NCI-H526 (cell line): ENCODE results near the gene IFI44L.

Source experiments
- DNase-seq, 2 experiments: peaks; one replicate each; lab custom pipeline; 2025; lab: John Stamatoyannopoulos, UW

IFI44L gene

GRCh38 chr1:78619803-78620579, at the start of gene IFI44L:
TSS of gene IFI44L (plus strand) at chr1:78620448. CDS start at chr1:78627916, 7,468 bp downstream.
- no peak for DNase-seq

- no peak for DNase-seq
These were observed 49.7 kb upstream of the IFI44L start for GRCh38 chr1:78570539-78570938.

GRCh38 chr1:78577257-78578100, 42.8 kb upstream of the IFI44L start:
- DNase-seq, result no peak

- DNase-seq, result no peak
These were observed 33.7 kb upstream of the IFI44L start for GRCh38 chr1:78586572-78586971.

GRCh38 chr1:78587211-78587610, 33.0 kb upstream of the IFI44L start:
- no peak for DNase-seq

- DNase-seq, result no peak
These were observed 28.3 kb upstream of the IFI44L start for GRCh38 chr1:78591971-78592370.

- DNase-seq, result no peak
These were observed 21.0 kb upstream of the IFI44L start for GRCh38 chr1:78599294-78599693.

- DNase-seq, result no peak
These were observed 19.2 kb upstream of the IFI44L start for GRCh38 chr1:78601068-78601467.

- no peak for DNase-seq
These were observed 17.0 kb upstream of the IFI44L start for GRCh38 chr1:78603206-78603605.

- DNase-seq, result no peak
These were observed 15.6 kb upstream of the IFI44L start for GRCh38 chr1:78604643-78605042.

- DNase-seq, result no peak
These were observed 14.0 kb upstream of the IFI44L start for GRCh38 chr1:78606274-78606673.

GRCh38 chr1:78607334-78607927, 12.8 kb upstream of the IFI44L start:
- peak in 1 of 2 experiments; percentile 38 for DNase-seq

GRCh38 chr1:78607944-78608343, 12.3 kb upstream of the IFI44L start:
- DNase-seq, result no peak

- peak; percentile 63 to 86 for DNase-seq
These were observed 2.6 kb upstream of the IFI44L start for GRCh38 chr1:78617615-78618026.

GRCh38 chr1:78619032-78619431, 1.2 kb upstream of the IFI44L start:
- DNase-seq, result no peak

- no peak for DNase-seq
These were observed 824 bp upstream of the IFI44L start for GRCh38 chr1:78619446-78619802.

- DNase-seq, result no peak
These were observed 418 bp downstream of the IFI44L start for GRCh38 chr1:78620666-78621065.

GRCh38 chr1:78622548-78622947, 2.3 kb downstream of the IFI44L start:
- DNase-seq, result no peak

- DNase-seq, result no peak
These were observed 3.8 kb downstream of the IFI44L start for GRCh38 chr1:78624035-78624434.

- DNase-seq, result no peak
These were observed 7.1 kb downstream of the IFI44L start for GRCh38 chr1:78627321-78627720.

- DNase-seq, result no peak
These were observed 10.4 kb downstream of the IFI44L start for GRCh38 chr1:78630600-78630999.

- DNase-seq, result no peak
These were observed 13.0 kb downstream of the IFI44L start for GRCh38 chr1:78633209-78633608.

- no peak for DNase-seq
These were observed 20.2 kb downstream of the IFI44L start for GRCh38 chr1:78640462-78640861.
